Calu3 (cell line): ENCODE results near the gene KLF15. TPM values are rescaled to one million over a fixed set of nuclear protein-coding genes. Genes with fewer than 3 reads are reported as not detected.
A peak's percentile ranks its signal among the peaks of the same experiment; 100 is the strongest.

Experiments
- Bru-seq: library from RNA; stranded (reverse); fragments of 400-500 nt; gene quantifications from one replicate; lab custom pipeline; 2021; lab: Mats Ljungman, UMichigan
- BruChase-seq, 2 experiments: library from RNA; stranded (reverse); fragments of 400-500 nt; gene quantifications; one replicate each; lab custom pipeline; 2021; lab: Mats Ljungman, UMichigan
- BruUV-seq: library from RNA; stranded (reverse); fragments of 400-500 nt; replicated peaks from 2 replicates; lab custom pipeline; 2021; lab: Mats Ljungman, UMichigan
- CTCF ChIA-PET: fragments of 300-600 bp; sonication (Branson Sonifier 250); formaldehyde crosslinking; loops from one replicate; lab custom pipeline; 2022; ENCODE audit warnings: antibody characterized with exemption; lab: Charles Lee
- DNase-seq: peaks from one replicate; pipeline ENCODE4 v3.0.0; 2022
- H3K27ac Mint-ChIP-seq: one replicate; pipeline ENCODE4 v1.8.0; 2022; ENCODE audit warnings: mixed read lengths; ENCODE audit not compliant: unreplicated experiment
- H3K27me3 Mint-ChIP-seq: one replicate; pipeline ENCODE4 v1.8.0; 2022; ENCODE audit warnings: mixed read lengths; ENCODE audit not compliant: unreplicated experiment
- H3K36me3 Mint-ChIP-seq: one replicate; pipeline ENCODE4 v1.8.0; 2022; ENCODE audit warnings: mild to moderate bottlenecking, moderate library complexity, mixed read lengths; ENCODE audit not compliant: insufficient read depth, unreplicated experiment
- H3K4me1 Mint-ChIP-seq: one replicate; pipeline ENCODE4 v1.8.0; 2022; ENCODE audit warnings: mild to moderate bottlenecking, low read depth, mixed read lengths; ENCODE audit not compliant: unreplicated experiment
- H3K4me3 Mint-ChIP-seq: one replicate; pipeline ENCODE4 v1.8.0; 2022; ENCODE audit warnings: mild to moderate bottlenecking, low read depth, moderate library complexity, mixed read lengths; ENCODE audit not compliant: unreplicated experiment
- H3K9me3 Mint-ChIP-seq: one replicate; pipeline ENCODE4 v1.8.0; 2022; ENCODE audit warnings: low read depth, mixed read lengths; ENCODE audit not compliant: unreplicated experiment
- intact Hi-C: fragments of 100-400 bp; cut with micrococcal nuclease; formaldehyde crosslinking; loops from one replicate; pipeline ENCODE4 v1.10.0; 2022; ENCODE audit not compliant: unreplicated experiment
- long read RNA-seq: library from polyadenylated mRNA; stranded (forward); transcript quantifications from one replicate; pipeline ENCODE4 v2.0.0, GENCODE V29; 2022
- total RNA-seq: library from RNA; stranded (reverse); gene quantifications from 2 replicates; pipeline ENCODE4 v1.2.3, GENCODE V29; 2022
- TF ChIP-seq, protein P1 (sequence below): fragments of 200-600 bp; IDR thresholded peaks from one replicate; pipeline ENCODE4 v1.8.0; 2022; ENCODE audit warnings: antibody characterized with exemption; ENCODE audit not compliant: unreplicated experiment

Gene KLF15
- total RNA-seq = 8.2 and 10.6 TPM in 2 replicates
- Bru-seq, nascent RNA = percentile 52 among the genes with signal in this experiment
- percentile 33 among the genes with signal in this experiment for BruChase-seq, experiment 1, labeled RNA remaining after a 6-hour chase
- BruChase-seq, experiment 2, labeled RNA remaining after a 2-hour chase = percentile 44 among the genes with signal in this experiment
- long read RNA-seq = 0 reads

DNA sequence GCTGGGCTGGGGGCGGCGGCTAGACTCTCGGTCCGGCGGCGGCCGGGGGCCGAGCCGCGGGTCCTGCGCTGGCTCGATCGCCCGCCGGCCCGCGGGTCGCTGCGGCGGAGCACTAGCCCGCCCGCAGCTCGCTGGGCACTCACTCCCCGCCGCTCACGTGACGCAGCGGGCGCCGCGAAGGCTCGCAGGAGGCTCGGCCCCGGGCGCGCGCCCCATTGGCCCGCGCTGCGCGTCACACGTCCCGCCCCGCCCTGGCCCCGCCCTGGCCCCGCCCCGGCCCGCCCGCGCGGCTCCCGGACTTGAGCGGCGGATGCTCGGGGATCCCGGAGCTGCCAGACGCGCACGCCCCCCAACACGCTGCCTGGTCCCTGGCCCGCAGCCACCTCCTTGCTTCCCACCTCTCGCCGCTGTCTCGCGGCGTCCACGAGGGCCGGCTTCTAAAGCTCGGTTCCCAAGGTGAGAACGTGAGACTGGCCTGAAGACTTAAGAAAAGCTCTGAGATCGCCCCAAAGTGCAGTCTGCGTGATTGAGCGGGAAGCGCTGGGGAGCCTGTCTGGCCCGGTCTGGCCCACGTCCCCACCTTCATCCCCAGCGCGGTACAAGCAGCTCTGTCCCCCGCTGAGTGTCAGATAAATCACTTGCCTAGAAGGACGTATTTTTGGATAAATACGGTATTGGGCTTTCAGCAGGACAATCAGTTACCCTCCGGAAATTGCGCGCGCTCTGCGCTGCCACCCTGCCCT, at the start of gene KLF15:
Gene KLF15, minus strand, starts transcription at position 114 of the 743 bp plus-strand sequence. CDS start 4,486 bp downstream, outside the sequence.
- BruUV-seq = no TSS peak
- CTCF ChIA-PET = interaction anchor here (0.5 to 1.2 kb wide), 5 partner anchors 14 to 834 kb away, joined by 3 to 15 read pairs (median 7); no protein-coding TSS in a partner anchor
- peak; percentile 93 for DNase-seq
- H3K36me3 Mint-ChIP-seq = peaks cover 23% of the 10 kb centered on the region
- peaks cover 50% of the 10 kb centered on the region for H3K27me3 Mint-ChIP-seq
- peak within 1 kb of the TSS; percentile 72 for H3K27ac Mint-ChIP-seq
- H3K9me3 Mint-ChIP-seq = no peaks in the 10 kb centered on the region
- intact Hi-C loops = loop anchor here (1.0 to 5.0 kb wide), 3 partner anchors 32 to 145 kb away; no protein-coding TSS in a partner anchor
- H3K4me3 Mint-ChIP-seq = peak within 1 kb of the TSS; percentile 98
- TF ChIP-seq, protein P1, sequence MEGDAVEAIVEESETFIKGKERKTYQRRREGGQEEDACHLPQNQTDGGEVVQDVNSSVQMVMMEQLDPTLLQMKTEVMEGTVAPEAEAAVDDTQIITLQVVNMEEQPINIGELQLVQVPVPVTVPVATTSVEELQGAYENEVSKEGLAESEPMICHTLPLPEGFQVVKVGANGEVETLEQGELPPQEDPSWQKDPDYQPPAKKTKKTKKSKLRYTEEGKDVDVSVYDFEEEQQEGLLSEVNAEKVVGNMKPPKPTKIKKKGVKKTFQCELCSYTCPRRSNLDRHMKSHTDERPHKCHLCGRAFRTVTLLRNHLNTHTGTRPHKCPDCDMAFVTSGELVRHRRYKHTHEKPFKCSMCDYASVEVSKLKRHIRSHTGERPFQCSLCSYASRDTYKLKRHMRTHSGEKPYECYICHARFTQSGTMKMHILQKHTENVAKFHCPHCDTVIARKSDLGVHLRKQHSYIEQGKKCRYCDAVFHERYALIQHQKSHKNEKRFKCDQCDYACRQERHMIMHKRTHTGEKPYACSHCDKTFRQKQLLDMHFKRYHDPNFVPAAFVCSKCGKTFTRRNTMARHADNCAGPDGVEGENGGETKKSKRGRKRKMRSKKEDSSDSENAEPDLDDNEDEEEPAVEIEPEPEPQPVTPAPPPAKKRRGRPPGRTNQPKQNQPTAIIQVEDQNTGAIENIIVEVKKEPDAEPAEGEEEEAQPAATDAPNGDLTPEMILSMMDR = no peak
- peaks cover 24% of the 10 kb centered on the region for H3K4me1 Mint-ChIP-seq

DNA sequence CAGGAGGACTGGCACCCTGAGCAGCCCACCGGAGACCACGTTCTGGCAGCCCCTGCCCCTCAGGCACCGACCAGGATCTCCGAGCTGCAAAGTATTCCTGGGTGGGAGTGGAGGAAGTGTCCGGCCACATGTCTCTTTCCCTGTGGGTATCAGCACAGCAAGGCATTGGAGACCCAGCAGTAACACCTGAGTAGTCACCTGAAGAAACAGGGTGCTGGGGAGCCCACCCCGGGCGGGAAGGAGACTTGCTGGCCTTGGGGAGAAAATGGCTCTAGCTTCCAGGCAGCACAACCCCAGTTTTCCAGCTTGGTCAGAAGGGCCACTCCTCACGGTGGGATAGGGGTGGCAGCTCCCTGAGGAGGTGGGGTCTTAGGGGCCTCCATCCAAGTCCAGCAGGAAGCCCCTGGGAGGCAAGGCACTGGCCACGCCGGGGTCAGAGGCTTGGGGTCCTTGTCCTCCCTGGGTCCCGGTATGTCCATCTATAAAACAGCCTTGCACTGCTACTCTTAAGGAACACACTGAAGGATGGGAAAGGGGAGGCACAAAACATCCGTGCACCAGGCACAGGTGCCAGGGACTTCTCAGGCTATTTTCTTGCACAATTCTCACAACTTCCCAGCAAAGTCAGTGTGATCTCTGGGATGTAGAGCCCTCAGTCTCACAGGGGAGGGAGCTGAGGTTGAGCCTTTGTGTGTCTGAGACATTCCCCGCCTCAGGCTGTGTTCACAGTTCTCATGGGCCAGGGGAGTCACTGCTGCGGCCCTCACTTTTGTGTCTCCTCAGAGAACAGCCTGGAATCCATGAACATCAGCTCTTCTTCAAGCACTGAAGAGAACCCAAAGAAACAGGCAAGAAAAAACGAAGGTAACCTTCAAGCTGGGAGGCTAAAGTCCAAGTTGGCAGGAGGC, 49.4 kb upstream of the KLF15 start:
- no TSS peak for BruUV-seq
- no peaks in the 10 kb centered on the region for H3K9me3 Mint-ChIP-seq
- H3K4me3 Mint-ChIP-seq = no peak overlapping the region
- TF ChIP-seq, protein P1 = no peak
- H3K27ac Mint-ChIP-seq = no peak overlapping the region
- intact Hi-C loops = no loop called here
- H3K4me1 Mint-ChIP-seq = no peaks in the 10 kb centered on the region
- H3K36me3 Mint-ChIP-seq = no peaks in the 10 kb centered on the region
- H3K27me3 Mint-ChIP-seq = peaks cover 63% of the 10 kb centered on the region
- no peak for DNase-seq
- CTCF ChIA-PET = interaction anchor here (0.6 to 1.1 kb wide), 2 partner anchors 10 to 161 kb away, joined by 3 to 4 read pairs; no protein-coding TSS in a partner anchor

GRCh38 chr3:126402666-126403302, 45.6 kb upstream of the KLF15 start:
- intact Hi-C loops = no loop called here
- CTCF ChIA-PET = interaction anchor here (0.7 kb wide), 1 partner anchor 821 kb away, joined by 4 read pairs; no protein-coding TSS in a partner anchor
- no peaks in the 10 kb centered on the region for H3K36me3 Mint-ChIP-seq

More at GRCh38 chr3:126402666-126403302, 45.6 kb upstream of the KLF15 start:
- DNase-seq = no peak
- no peak overlapping the region for H3K4me3 Mint-ChIP-seq
- peaks cover 30% of the 10 kb centered on the region for H3K27me3 Mint-ChIP-seq
- TF ChIP-seq, protein P1 = no peak
- BruUV-seq = no TSS peak
- peaks cover 2% of the 10 kb centered on the region for H3K9me3 Mint-ChIP-seq
- no peak overlapping the region for H3K27ac Mint-ChIP-seq
- peaks cover 15% of the 10 kb centered on the region for H3K4me1 Mint-ChIP-seq
